A549 (cell line): ENCODE measurements around the gene GPSM1.

Experiments
- CEBPB ChIP-seq, 2 experiments: fragments of >200 bp in 1 of 2; sonication (Bioruptor Twin) in 1 of 2; formaldehyde crosslinking in 1 of 2; IDR thresholded peaks; 2 replicates each; pipeline ENCODE4 v1.6.1; 2012 to 2016
- E2F6 ChIP-seq: IDR thresholded peaks from 2 replicates; pipeline ENCODE4 v1.6.1; 2012; ENCODE audit warnings: low read depth, borderline replicate concordance
- EHMT2 ChIP-seq: fragments of 200-600 bp; sonication (generic); IDR thresholded peaks from 2 replicates; pipeline ENCODE4 v1.6.1; 2016; ENCODE audit warnings: antibody characterized with exemption, low read depth, mild to moderate bottlenecking, moderate library complexity
- EP300 ChIP-seq, 2 experiments: fragments of >200 bp; sonication (Bioruptor Twin); formaldehyde crosslinking; IDR thresholded peaks; 2 replicates in 1 of 2; 3 replicates in 1 of 2; pipeline ENCODE4 v1.6.1; 2016 to 2017
- FOSL2 ChIP-seq, 2 experiments: fragments of 450-650 bp in 1 of 2; fragments of >200 bp in 1 of 2; sonication (Bioruptor Twin) in 1 of 2; formaldehyde crosslinking; IDR thresholded peaks; 2 replicates each; pipeline versions ENCODE4 v1.5.0 to v1.6.1; 2016 to 2020; ENCODE audit warnings: mild to moderate bottlenecking in 1 of 2, moderate library complexity in 1 of 2
- NFE2L2 ChIP-seq: fragments of 150-350 bp; conservative IDR thresholded peaks from 2 replicates; pipeline ENCODE4 v1.6.1; 2014; ENCODE audit warnings: low read length
- POLR2A ChIP-seq: IDR thresholded peaks from 2 replicates; pipeline ENCODE4 v1.6.1; 2012; ENCODE audit warnings: mild to moderate bottlenecking, low read length
- RAD21 ChIP-seq, 2 experiments: fragments of >200 bp in 1 of 2; sonication (Bioruptor Twin) in 1 of 2; formaldehyde crosslinking in 1 of 2; IDR thresholded peaks in 1 of 2; conservative IDR thresholded peaks in 1 of 2; 2 replicates in 1 of 2; 3 replicates in 1 of 2; pipeline ENCODE4 v1.6.1; 2012 to 2018; ENCODE audit warnings: inconsistent platforms in 1 of 2
- RCOR1 ChIP-seq: fragments of 150-350 bp; IDR thresholded peaks from 2 replicates; pipeline ENCODE4 v1.6.1; 2014; ENCODE audit warnings: antibody characterized with exemption, low read length, low read depth
- USF2 ChIP-seq: fragments of 450-650 bp; IDR thresholded peaks from 2 replicates; pipeline ENCODE4 v1.6.1; 2014; ENCODE audit warnings: antibody characterized with exemption
- TF ChIP-seq, protein P1 (sequence below): fragments of >200 bp; sonication (Bioruptor Twin); formaldehyde crosslinking; IDR thresholded peaks from 3 replicates; pipeline ENCODE4 v1.5.1; 2016

DNA sequence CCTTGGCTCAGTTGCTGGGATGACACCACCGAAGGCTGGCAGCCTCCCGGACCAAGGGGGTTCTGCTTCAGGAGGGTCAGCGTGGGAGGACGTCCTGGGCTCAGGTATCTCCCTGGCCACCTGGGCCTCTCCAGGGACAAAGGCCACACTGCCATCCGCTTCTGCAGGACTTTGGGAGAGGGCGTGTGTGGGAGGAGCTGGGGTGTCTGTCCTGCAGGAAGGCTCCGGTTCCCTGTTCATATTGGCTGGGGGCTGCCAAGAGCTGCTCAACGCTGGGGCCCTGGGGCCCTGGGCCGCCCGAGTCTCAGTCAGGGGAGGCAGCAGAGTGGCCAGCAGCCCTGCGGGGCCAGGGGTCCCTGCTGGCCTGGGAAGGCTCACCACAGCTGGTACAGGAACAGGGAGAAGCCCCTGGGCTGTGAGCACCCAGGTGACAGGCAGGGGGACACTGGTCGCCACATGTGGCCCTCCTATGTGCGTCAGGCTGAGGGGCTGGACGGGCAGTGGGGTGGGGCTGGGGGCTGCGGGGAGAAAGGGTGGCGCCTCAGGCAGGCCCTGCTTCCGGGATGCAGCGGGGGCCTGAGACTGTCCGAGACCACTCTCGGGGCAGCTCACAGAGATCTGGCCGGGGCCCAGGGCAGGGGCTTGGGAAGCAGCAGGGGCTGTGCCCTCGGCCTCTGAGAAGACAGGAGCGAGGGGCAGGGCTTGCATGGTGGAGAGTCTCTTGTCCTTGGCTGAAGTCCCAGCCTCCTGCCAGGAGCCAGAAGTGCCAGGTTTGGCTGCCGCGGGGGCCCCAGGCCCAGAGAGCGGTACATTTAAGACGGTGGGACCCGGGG, 51.0 kb downstream of the GPSM1 start:
- no peak for TF ChIP-seq EHMT2
- no peak for TF ChIP-seq POLR2A
- TF ChIP-seq, protein P1, sequence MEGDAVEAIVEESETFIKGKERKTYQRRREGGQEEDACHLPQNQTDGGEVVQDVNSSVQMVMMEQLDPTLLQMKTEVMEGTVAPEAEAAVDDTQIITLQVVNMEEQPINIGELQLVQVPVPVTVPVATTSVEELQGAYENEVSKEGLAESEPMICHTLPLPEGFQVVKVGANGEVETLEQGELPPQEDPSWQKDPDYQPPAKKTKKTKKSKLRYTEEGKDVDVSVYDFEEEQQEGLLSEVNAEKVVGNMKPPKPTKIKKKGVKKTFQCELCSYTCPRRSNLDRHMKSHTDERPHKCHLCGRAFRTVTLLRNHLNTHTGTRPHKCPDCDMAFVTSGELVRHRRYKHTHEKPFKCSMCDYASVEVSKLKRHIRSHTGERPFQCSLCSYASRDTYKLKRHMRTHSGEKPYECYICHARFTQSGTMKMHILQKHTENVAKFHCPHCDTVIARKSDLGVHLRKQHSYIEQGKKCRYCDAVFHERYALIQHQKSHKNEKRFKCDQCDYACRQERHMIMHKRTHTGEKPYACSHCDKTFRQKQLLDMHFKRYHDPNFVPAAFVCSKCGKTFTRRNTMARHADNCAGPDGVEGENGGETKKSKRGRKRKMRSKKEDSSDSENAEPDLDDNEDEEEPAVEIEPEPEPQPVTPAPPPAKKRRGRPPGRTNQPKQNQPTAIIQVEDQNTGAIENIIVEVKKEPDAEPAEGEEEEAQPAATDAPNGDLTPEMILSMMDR, result no peak
- no peak for TF ChIP-seq NFE2L2
- no peak for TF ChIP-seq E2F6
- TF ChIP-seq RAD21 (conservative IDR thresholded peaks at IDR 0.05 in 1 of 2, IDR thresholded peaks at IDR 0.05 in 1 of 2), result no peak
- TF ChIP-seq RCOR1, result no peak
- TF ChIP-seq USF2, result no peak
- no peak for TF ChIP-seq CEBPB (IDR thresholded peaks at IDR 0.05)
- no peak for TF ChIP-seq FOSL2 (IDR thresholded peaks at IDR 0.05)
- no peak for TF ChIP-seq FOSL2 (CRISPR knock-in tag; IDR thresholded peaks at IDR 0.05)
- TF ChIP-seq EP300 (IDR thresholded peaks at IDR 0.05), result no peak
